GM18517 (cell line): Measurements from ENCODE around the gene FBXO10.

Experiments
- ATAC-seq: cut with Tn5 transposase; IDR thresholded peaks from one replicate; pipeline ENCODE4 v1.9.1; 2021; ENCODE audit warnings: mild to moderate bottlenecking, moderate library complexity; ENCODE audit not compliant: unreplicated experiment

FBXO10 gene

DNA sequence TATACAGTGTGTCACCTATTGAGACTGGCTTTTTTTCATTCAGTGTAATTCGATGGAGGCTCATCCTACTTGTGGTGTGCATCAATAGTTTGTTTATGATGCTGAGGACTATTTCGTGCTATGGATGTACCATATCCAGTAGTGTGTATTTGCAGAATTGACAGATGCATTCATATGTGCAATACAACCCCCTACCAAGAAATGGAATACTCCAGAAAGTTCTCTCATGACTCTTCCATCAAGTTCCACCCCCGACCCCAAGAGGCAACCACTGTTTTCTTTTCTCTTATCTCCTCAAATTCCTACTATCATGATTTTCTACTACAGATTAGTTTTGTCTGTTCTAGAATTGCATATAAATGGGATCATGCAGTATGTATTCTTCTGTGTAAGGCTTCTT, 21.9 kb downstream of the FBXO10 start:
- ATAC-seq: no peak

DNA sequence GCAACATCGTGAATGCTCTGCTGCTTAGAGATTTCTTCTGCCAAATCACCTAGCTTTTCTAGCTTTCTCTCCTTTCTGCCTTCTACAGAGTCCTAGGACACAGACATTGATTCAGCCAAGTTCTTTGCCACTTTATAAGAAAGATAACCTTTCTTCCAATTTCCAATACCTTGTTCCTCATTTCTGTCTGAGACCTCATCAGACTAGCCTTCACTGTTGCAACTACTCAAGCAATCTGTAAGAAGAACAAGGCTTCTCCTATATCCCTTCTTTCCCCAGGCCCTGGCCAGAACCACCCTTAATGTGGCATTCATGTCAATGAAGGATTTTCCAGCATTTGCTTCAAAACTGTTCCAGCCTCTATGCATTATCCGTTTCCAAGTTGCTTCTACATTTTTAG, 24.3 kb downstream of the FBXO10 start:
- no peak for ATAC-seq

DNA sequence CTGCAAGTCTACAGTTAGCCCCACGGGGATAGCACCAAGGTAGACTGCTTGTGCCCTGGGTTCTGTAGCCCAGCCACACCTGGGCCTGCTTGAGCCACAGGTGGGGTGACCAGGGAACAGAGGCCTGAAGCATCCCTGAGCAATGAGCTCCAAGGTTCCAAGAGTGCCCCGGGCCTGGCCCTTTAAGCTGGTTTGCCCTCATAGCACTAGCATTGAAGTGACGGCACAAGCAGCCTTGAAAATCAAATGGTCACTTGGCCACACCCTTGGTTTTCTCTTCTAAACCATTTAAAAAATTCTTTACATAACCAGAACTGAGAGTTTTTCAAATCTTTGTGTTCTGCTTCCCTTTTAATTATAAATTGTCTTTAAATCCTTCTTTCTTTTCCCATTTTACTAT, 24.7 kb downstream of the FBXO10 start:
- no peak for ATAC-seq

DNA sequence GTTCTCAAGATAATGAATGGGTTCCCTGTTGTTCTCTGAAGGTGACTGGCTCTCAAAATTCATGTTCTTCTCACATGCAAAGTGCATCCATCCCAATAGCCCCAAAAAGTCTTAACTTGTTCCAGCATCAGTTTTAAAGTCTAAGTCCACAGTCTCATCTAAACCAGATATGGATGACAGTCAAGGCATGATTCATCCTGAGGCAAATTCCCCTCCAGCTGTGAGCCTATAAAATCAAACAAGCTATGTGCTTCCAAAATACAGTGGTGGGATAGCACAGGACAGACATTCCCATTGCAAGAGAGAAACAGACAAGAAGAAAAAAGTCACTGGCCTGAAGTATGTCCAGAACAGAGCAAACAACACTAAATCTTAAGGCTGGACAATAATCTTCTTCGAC, 25.4 kb downstream of the FBXO10 start:
- no peak for ATAC-seq

DNA sequence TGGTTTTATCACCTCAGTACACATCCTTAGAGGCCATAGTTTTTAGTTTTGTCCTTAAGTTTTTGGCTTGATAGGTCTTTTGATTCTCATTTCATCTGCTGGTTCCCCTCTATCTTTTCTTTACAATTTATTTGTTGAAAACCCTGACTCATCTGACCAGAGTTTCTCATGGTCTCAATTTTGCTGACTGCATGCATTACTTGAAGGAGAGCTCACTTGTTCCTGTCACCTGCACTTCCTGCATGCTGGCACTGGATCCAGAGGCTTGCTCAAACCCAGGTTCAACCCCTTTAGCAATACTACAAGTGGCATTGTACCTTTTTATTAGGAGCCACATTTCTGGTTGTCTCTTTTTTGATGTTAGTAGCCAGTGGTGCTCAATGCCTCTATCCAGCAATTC, 26.7 kb downstream of the FBXO10 start:
- ATAC-seq: no peak

DNA sequence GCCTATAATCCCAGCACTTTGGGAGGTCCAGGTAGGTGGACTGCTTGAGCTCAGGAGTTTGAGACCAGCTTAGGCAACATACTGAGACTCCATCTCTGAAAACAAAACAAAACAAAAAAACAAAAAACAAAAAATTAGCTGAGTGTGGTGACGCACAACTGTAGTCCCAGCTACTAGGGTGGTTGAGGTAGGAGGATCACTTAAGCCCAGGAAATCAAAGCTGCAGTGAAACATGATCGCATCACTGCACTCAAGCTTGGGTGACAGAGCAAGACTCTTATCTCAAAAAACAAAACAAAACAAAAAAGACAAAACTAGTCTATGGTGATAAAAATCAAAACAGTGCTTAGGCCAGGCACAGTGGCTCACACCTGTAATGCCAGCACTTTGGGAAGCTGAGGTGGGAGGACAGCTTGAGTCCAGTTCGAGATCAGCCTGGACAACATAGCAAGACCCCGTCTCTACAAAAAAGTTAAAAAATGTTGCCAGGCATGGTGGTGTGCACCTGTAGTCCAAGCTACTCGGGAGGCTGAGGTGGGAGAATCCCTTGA, 28.8 kb downstream of the FBXO10 start:
- no peak for ATAC-seq

DNA sequence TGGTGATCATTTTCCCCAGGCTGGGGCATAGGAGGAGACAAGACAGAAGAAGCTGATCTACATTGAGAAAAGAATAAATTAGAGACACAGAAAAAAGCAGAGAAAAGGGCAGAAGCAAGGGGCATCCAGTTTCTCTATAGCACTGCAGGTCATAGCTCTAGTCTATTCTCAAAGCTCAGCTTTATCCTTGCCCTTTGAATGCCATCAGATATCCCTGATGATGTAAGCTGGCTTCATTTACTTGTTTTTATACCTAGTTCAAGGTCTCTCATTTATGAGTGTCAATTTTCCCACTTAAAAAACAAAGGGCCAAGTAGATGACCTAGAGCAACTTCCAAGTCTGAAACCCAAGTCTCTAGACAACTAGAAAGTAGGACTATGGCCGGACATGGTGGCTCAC, 32.7 kb downstream of the FBXO10 start:
- ATAC-seq: no peak

DNA sequence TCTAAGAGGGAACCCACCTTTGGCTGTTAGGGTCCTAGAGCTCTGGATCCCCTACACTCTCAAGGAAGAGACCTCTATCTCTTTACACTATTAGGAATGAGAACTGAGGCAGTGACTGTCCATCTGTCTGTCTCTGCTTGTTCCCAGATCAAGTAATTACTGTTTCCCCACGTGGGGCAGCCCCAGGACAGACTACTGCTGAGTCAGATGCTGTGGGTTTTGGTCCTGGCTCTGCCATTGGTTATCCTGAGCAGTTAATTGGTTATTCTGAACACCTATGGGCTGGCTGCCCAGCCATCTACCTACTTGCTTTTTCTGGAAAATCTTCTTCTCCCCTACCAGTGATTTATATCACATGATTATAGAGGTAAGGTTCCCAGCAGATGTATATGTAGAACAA, 33.3 kb downstream of the FBXO10 start:
- ATAC-seq: no peak

DNA sequence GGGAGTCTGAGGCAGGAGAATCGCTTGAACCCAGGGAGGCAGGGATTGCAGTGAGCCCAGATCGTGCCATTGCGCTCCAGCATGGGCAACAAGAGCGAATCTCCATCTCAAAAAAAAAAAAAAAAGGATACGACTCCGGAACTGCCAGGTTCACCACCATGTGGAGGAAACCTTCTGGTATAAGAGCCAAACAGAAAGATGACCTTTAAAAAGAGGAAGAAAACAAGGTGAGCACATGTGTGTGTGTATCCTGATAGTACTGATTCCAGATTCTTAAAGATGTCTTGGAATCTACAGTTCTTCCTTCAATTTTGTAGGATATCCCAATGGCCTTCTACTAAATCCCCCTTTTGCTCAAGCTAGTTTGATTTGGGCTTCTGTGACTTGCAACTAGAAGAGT, 33.7 kb downstream of the FBXO10 start:
- no peak for ATAC-seq

DNA sequence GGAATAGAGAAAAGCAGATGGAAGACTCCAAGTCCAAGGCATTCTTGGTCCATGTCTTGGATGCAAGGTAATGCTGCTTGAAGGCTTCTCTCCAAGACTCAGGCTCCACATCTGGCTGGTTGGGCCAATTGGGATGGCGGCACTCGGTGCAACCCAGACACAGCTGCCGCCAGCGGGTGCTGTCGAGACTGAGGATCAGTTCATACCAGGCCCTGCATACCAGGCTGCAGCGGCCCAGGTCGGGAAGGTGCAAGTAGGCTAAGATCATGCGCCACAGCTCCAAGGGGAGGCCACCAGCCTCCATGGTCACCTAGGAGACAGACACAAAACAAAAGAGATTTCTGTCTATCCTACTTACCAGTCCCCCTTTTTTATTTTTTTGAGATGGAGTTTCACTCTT, 34.7 kb downstream of the FBXO10 start:
- no peak for ATAC-seq

DNA sequence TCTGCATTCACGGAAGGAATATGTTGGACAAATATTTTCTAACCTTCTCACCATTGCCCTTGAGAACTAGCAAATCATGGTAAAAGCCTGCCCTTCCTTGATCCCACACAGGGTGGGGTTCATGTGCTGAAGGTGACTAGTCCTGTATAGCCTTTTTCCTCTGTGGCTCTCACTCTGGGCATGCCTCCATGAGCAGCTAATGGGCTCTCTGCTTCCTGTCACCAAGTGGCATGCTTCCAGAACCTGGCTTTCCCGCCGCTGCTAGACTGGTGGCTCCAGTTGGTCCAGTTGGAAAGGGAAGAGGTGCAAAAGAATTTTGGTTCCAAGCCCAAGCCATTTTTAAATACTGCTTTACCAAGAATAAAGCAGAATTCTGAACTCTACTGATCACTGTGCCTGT, 35.5 kb downstream of the FBXO10 start:
- ATAC-seq: no peak

DNA sequence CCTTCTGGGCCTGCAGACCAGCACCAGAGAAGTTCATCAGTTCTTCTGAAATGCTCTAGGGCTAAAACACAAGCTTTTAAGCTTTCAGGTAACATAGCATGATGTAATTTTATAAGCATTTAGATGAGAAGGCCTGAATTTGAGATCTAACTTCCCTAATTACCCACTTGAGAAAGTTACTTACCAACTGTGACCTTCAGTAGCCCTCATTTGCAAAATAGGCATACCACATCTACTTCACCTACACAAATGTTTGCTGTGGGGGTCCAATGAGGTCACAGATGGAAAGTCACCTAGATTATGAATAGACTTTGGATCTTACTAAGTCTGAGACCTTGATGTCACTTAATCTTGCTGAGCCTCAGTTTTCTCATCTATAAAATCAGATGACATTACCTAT, 36.5 kb downstream of the FBXO10 start:
- ATAC-seq: no peak

DNA sequence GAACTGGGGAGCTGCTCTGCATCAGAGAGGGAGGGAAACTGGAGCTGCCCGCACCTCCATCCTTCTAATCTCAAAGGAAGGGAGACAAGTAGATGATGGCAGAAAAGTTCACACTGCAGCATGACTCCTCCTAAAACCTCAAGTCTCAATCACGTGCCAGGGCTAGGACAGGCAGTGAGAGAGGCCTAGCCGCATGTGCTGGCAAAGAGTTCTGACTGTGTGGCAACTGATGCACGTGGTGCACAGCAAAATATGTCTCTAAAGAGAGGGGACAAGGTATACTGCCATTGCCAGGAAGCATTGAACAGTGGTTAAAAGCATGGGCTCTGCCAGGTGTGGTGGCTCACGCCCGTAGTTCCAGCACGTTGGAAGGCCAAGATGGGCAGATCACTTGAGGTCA, 38.1 kb downstream of the FBXO10 start:
- ATAC-seq: no peak

DNA sequence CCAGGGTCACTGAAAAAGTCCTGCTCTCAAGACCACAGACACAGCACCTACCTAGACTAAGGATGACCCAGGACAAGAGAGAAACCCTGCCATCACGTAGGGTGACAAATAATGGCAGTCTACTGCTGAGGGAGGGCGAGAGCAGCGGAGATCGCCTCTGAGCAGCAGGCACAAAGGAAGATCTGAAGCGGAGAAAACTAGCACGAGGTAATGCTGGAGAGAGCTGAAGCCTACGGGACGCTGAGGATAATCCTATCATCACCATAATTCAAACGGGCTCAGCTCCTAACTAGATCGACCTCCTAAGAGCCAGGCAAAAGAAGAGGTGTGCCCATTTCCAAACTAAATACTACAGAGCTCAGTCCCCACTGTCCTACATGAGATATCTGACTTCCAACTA, 41.3 kb downstream of the FBXO10 start:
- ATAC-seq: no peak

DNA sequence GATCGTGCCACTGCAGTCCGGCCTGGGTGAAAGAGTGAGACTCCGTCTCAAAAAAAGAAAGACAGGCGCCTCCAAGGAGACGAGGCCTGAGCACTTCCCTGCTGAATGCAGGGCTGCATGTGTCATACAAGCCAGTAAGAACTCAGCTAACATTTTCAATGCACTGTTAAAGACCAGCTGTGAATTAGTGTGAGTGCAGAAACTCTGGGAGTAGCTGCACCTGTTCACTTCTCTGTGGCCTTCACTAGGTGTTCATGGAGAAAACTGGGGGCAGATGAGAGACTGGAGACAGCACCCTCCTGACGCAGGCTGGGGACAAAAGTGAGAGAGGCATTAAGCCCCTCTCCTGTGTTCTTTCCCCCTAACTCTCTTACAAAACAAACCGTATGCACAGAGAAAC, 41.8 kb downstream of the FBXO10 start:
- no peak for ATAC-seq

DNA sequence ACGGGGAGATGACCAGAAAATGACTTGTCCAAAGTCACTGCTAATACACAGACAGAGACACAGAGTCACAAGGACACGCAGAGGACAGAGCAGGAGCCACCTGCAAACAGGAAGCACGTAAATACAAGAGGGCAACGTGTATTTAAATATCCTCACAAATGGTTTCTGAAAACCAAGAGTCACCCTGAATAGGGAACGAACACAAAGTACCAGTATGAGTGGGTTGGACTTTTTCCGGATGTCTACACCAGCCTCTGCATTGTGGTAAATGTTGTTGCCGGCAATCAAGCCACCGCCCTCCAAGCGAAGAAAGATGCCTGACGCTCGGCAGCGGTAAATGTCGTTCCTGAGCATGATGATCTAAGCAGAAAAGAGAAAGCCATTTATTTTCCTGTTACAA, 44.5 kb downstream of the FBXO10 start:
- ATAC-seq: no peak

DNA sequence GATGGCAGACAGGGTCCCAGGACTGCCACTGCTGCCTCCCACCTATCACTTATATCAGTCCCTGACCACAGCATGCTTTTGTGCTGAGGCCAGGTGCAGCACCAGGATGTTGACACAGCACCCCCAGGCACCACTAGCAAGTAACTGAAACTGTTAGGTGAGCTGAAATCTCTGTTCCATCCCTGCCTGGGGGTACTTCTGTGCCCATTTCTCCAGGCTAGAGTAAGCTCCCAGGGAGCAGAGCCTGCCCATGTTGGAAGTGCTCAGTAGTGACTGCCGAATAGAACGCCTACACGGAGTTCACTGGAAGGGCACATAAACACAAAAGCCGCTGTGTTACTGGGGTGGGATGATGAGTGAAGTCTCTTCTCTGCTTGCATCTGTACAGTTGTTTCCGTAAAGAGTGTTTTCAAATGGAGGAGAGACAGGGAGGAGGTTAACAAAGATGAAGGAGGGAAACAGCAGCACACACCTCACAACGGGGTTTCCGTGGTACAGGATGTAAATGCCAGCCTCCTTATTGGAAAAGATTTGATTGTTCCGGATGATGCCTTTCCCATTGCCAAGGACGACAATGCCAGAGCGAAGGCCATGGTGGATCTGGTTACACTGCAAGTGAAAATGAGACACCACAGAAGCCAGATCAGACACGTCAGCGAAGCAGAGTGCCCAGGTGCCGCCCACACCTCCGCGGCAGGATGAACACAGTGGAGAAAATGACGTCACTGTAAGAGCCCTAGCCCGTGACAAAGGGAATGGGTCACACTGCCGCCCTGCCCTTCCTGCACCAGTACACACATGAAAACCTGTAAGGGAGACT, 47.3 kb downstream of the FBXO10 start:
- ATAC-seq: no peak

DNA sequence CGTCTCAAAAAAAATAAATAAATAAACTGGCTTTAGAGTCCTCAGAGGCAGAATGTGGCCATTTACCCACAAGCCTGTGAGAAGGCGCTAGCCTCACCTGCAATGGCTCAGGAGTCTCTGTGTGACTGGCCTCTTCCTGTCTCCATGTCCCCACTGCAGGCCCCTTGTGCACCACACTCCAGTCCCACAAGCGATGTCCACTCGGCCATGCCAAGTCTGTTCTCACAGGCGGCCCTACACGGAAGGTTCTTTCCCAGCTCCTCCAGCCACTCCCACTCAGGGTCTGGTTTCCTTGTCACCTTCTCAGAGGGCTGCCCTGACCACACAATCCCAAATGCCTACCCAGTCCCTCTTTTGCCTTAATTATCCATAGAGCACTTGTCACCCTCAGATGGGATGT, 52.3 kb downstream of the FBXO10 start:
- no peak for ATAC-seq

DNA sequence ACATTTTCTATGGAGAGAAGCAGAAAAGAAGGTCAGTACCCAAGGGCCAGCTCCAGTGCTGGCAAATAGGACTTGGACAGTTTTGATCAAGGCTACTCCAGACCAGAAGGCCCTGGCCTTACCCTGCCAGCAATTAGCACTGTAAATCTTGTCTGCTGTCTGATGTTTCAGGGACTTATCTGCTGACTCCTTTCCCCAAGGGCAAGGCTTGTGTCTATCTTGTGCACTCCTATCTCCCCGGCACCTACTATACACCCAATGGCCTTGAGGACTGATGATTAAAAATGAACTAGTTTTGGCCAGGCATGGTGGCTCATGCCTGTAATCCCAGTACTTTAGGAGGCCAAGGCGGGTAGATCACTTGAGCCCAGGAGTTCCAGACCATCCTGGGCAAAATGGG, 53.2 kb downstream of the FBXO10 start:
- no peak for ATAC-seq

DNA sequence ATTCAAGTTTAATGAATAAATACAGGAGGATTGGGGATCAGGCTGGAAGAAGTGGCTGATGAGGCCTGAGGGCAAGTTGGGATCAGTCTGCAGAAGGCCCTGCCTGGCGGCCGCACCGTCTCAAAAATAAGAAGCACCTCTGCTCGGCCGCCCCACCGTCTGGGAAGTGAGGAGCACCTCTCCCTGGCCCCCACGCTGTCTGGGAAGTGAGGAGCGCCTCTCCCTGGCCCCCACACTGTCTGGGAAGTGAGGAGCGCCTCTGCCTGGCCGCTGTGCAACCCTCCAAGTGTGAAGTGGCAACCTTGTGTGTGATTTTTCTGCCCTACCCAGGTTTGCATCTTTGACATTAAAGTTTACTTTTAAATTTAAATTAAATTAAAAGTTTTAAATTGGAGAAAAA, 55.1 kb downstream of the FBXO10 start:
- no peak for ATAC-seq

DNA sequence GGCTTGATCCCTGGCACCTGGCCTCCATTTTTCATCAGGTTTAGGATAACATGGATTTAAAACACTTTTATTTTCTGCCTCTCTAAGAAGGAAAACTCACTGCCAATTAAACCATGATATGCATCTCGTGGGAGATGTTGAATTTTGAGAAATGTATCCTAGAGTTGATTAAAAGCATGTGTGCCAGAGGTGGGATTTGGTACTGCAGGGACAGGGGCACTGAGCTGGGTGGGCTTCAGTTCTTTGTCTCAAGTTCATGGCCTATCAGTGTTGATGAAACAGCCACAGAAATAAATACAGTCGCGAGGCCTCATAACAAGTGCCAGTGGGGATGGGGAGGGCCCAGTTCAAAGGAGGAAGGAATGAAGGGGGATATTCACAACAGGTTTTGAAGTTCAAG, 55.5 kb downstream of the FBXO10 start:
- ATAC-seq: no peak

DNA sequence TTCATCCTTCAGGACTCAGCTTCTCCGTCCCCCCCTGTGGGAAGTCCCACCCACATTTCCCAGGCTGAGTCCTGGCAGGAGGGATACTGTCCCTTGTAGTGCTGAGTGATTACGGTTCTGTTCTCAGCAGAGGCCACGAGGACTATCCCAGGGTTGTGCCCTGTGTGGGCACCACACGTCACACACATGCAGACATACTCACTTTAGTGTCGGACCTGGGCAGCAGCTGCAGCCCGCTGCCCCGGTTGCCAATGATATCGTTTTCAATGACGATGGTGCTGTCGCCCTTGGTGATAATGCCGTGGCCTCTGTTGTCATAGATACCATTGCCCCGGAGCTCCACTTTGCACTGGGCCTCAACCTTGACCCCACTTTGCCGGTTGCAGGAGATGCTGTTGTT, 58.3 kb downstream of the FBXO10 start:
- ATAC-seq: no peak
